Kidney epithelial cell (primary cell): Measurements from ENCODE around the gene JPT1. TPM values are rescaled to one million over a fixed set of nuclear protein-coding genes. Genes with fewer than 3 reads are reported as not detected.
"Not testable (repeated sequence)": the region's sequence is repeated elsewhere in the genome, so short reads cannot be mapped to it uniquely, and the experiment has no call there.

Experiments
- DNase-seq: peaks from one replicate; pipeline ENCODE4 v3.0.0-alpha.2; 2010; ENCODE audit warnings: low read depth
- H3K27me3 ChIP-seq: 2 replicates; pipeline ENCODE4 v1.6.0; 2011; ENCODE audit warnings: low read length; ENCODE audit not compliant: control insufficient read depth, insufficient read depth
- H3K36me3 ChIP-seq: 2 replicates; pipeline ENCODE4 v1.5.1; 2011; ENCODE audit warnings: low read length; ENCODE audit not compliant: control insufficient read depth, insufficient read depth
- H3K4me3 ChIP-seq: 2 replicates; pipeline ENCODE4 v1.5.1; 2011; ENCODE audit warnings: low read depth, mild to moderate bottlenecking, control low read depth, low read length
- CTCF ChIP-seq: IDR thresholded peaks from 2 replicates; pipeline ENCODE4 v1.5.1; 2011; ENCODE audit warnings: mild to moderate bottlenecking, moderate library complexity, low read length, control low read depth, inconsistent platforms; ENCODE audit not compliant: insufficient read depth, poor library complexity, severe bottlenecking
- total RNA-seq: library from RNA; depleted of rRNA; stranded (reverse); fragments of >200 nt; gene quantifications from 2 replicates; pipeline ENCODE4 v1.2.3, GENCODE V29; 2015

The JPT1 gene
- total RNA-seq, 1 donor from 2014 or later = 453 TPM

- Histone ChIP-seq H3K27me3 (no peaks in the 10 kb centered on the region), H3K36me3 (no peaks in the 10 kb centered on the region), H3K4me3 (no peak overlapping the region)
- no peak for TF ChIP-seq CTCF
- no peak for DNase-seq
Measured at GRCh38 chr17:75133001-75133400, 21.3 kb downstream of the JPT1 start.

- H3K36me3 ChIP-seq, DNase-seq, H3K27me3 ChIP-seq: not testable (repeated sequence)
- peak overlapping the region; percentile 82 for H3K4me3 ChIP-seq
Measured at GRCh38 chr17:75132018-75133000, 22.0 kb downstream of the JPT1 start.

GRCh38 chr17:75131278-75132017, 22.9 kb downstream of the JPT1 start, which contains the start of gene NT5C:
Gene NT5C (minus strand): TSS chr17:75131742. CDS start chr17:75131707, 35 bp downstream.
- DNase-seq = no peak
- H3K4me3 ChIP-seq = peak within 1 kb of the TSS; percentile 82
- TF ChIP-seq CTCF = peak; percentile 44

GRCh38 chr17:75130632-75131277, 23.6 kb downstream of the JPT1 start:
- peak; percentile 70 for TF ChIP-seq CTCF
- no peaks in the 10 kb centered on the region for H3K36me3 ChIP-seq

More at GRCh38 chr17:75131278-75132017, 22.9 kb downstream of the JPT1 start, which contains the start of gene NT5C:
- no peaks in the 10 kb centered on the region for H3K36me3 ChIP-seq
- H3K27me3 ChIP-seq = no peaks in the 10 kb centered on the region

GRCh38 chr17:75130059-75130631, 24.2 kb downstream of the JPT1 start:
- no peaks in the 10 kb centered on the region for H3K27me3 ChIP-seq
- no peak for DNase-seq
- H3K36me3 ChIP-seq = no peaks in the 10 kb centered on the region
- peak overlapping the region; percentile 82 for H3K4me3 ChIP-seq
- no peak for TF ChIP-seq CTCF

More at GRCh38 chr17:75130632-75131277, 23.6 kb downstream of the JPT1 start:
- peak overlapping the region; percentile 82 for H3K4me3 ChIP-seq
- DNase-seq = no peak
- H3K27me3 ChIP-seq = no peaks in the 10 kb centered on the region
